HFF-Myc (cell line): ENCODE results near the gene ADAMTS12.

ENCODE experiments used
- DNase-seq: peaks from one replicate; pipeline ENCODE4 v3.0.0-alpha.2; 2011; ENCODE audit warnings: low read depth; ENCODE audit errors: extremely low read depth
- H3K4me3 ChIP-seq: replicated peaks from 2 replicates; pipeline ENCODE4 v1.5.1; 2011; ENCODE audit warnings: low read depth, mild to moderate bottlenecking, control low read depth, low read length
- CTCF ChIP-seq: IDR thresholded peaks from 2 replicates; pipeline ENCODE4 v1.5.1; 2012; ENCODE audit warnings: mild to moderate bottlenecking, low read depth, low read length, control low read depth; ENCODE audit errors: missing control alignments

The ADAMTS12 gene

DNA sequence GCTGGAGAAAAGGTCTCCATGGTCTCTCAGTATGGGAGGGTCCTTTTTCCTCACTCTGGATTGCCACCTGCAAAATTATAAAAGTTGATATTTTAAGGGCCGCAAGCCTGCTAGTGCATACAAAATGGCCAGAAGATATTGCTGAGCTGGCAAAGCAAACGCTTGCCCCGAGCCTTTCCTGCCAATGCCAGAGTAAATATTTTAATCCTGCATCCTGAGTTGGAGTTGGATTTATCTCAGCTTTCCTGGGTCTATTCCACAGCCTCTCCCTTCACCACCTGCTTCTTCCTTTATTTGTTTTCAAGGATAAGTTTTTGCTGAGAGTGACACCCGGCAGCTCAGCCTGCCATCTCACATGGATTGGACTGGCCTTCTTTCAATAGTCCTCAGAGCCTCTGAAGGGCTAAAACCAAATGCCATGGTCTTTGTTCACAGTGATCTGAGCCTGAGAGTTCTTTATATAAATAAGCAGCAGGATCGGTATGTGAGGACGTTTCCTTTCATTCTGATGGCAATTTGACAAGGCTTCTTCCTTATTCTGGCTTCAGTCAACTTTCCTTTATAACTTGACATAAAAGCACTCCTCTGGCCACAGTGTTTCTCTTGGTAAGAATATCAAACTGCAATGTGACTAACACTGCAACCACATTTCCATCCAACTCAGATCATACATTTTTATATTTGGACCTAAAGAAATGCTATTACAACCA, 170.1 kb downstream of the ADAMTS12 start:
- no peak for DNase-seq
- H3K4me3 ChIP-seq: no peak overlapping the region
- no peak for TF ChIP-seq CTCF

GRCh38 chr5:33720176-33720575, 171.6 kb downstream of the ADAMTS12 start:
- DNase-seq: no peak
- TF ChIP-seq CTCF: no peak
- H3K4me3 ChIP-seq: no peak overlapping the region

GRCh38 chr5:33719769-33720168, 172.0 kb downstream of the ADAMTS12 start:
- no peak for TF ChIP-seq CTCF
- no peak overlapping the region for H3K4me3 ChIP-seq
- DNase-seq: no peak

GRCh38 chr5:33715661-33716060, 176.1 kb downstream of the ADAMTS12 start:
- no peak overlapping the region for H3K4me3 ChIP-seq
- TF ChIP-seq CTCF: no peak
- no peak for DNase-seq

DNA sequence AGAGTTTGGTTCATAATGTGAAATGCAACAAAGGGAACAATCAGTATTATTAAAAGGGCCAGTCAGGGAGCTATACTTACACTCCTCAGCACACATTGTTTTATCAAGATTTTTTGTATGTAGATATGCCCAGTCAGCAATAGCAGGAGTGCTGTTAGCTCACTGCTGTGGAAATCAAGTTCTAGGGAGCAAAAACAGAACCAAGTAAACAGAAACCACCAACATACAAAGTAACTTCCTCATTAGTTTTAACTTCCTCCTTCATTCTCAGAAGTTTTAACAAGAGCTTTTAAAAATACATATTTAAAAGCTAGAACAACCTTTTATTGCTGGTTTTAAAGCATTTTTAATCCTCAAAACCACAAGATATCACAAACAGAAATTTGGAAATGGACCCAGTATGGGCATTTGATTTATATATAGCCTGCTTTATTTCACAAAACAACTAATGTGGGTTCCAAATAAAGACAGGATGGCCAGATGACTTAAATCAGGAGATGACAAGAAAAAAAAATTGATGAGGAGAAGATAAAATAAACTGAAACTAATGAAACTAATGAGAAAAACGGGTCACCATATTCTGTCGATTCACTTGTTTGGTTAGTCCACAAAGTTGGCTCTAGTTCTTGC, 178.5 kb downstream of the ADAMTS12 start:
- DNase-seq: no peak
- no peak for TF ChIP-seq CTCF
- H3K4me3 ChIP-seq: no peak overlapping the region

DNA sequence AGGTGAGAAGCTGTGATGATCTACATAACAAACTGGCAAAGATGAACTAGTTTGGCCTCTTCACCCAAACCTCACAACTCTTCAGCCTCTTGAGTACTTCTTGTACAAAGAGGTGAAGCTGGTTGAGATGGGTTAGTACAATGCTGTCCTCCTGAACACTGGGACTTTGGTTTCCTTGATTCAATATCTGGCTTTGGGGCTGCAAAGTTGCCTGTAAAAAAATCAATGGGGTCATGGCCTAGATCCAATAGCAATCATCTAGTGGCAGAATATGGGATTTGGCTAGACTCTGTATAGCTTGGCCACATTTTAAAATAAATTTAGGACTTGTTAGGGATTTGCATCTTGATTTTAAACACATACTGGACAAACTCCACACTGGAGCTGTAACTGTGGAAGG, 179.1 kb downstream of the ADAMTS12 start:
- no peak for TF ChIP-seq CTCF
- H3K4me3 ChIP-seq: no peak overlapping the region
- no peak for DNase-seq
